Cardiac fibroblast (primary cell): ENCODE measurements around the gene PIP5K1B.

Experiments
- DNase-seq, 2 donors: peaks; one replicate each; pipeline versions ENCODE4 v3.0.0 to v3.0.0-alpha.2; 2010; ENCODE audit warnings: low read depth in 2 of 2
- H3K4me3 ChIP-seq, 2 donors: replicated peaks in 1 of 2; 1 replicate in 1 of 2; 2 replicates in 1 of 2; pipeline ENCODE4 v1.5.1; 2011; ENCODE audit warnings: low read depth in 2 of 2, low read length in 2 of 2, mild to moderate bottlenecking in 2 of 2, moderate library complexity in 1 of 2
- CTCF ChIP-seq: IDR thresholded peaks from one replicate; pipeline ENCODE4 v1.5.1; 2011; ENCODE audit warnings: low read depth, mild to moderate bottlenecking, low read length, inconsistent platforms

The PIP5K1B gene

GRCh38 chr9:68782546-68782945 is 77.5 kb downstream of the PIP5K1B start:
- DNase-seq: no peak
- no peak overlapping the region for H3K4me3 ChIP-seq
- TF ChIP-seq CTCF: no peak

- TF ChIP-seq CTCF: no peak
- DNase-seq: no peak
- no peak overlapping the region for H3K4me3 ChIP-seq
These were observed 80.9 kb downstream of the PIP5K1B start for GRCh38 chr9:68785965-68786364.

- TF ChIP-seq CTCF: no peak
- no peak for DNase-seq
- no peak overlapping the region for H3K4me3 ChIP-seq
These were observed 86.1 kb downstream of the PIP5K1B start for GRCh38 chr9:68791169-68791568.

- no peak for DNase-seq
- TF ChIP-seq CTCF: no peak
- no peak overlapping the region for H3K4me3 ChIP-seq
These were observed 88.7 kb downstream of the PIP5K1B start for GRCh38 chr9:68793605-68794343.

GRCh38 chr9:68794898-68795297 is 89.9 kb downstream of the PIP5K1B start:
- no peak for TF ChIP-seq CTCF
- no peak for DNase-seq
- H3K4me3 ChIP-seq: no peak overlapping the region

GRCh38 chr9:68795411-68795810 is 90.4 kb downstream of the PIP5K1B start:
- H3K4me3 ChIP-seq: no peak overlapping the region
- DNase-seq: no peak
- no peak for TF ChIP-seq CTCF

- no peak for DNase-seq
- H3K4me3 ChIP-seq: no peak overlapping the region
- no peak for TF ChIP-seq CTCF
These were observed 92.1 kb downstream of the PIP5K1B start for GRCh38 chr9:68797116-68797515.
